Lower leg skin (tissue), 3 donors: ENCODE measurements around the gene TET1.

Experiments used
- POLR2A ChIP-seq, 2 donors: fragments of 450-650 bp; IDR thresholded peaks; one replicate each; pipeline ENCODE4 v1.6.1; 2016 to 2017; ENCODE audit warnings: antibody characterized with exemption in 2 of 2, mild to moderate bottlenecking in 1 of 2, moderate library complexity in 1 of 2
- TF ChIP-seq, protein P1 (sequence below), 3 donors: fragments of 450-650 bp; IDR thresholded peaks; one replicate each; pipeline ENCODE4 v1.5.1; 2016; ENCODE audit warnings: antibody characterized with exemption in 3 of 3, mild to moderate bottlenecking in 3 of 3, moderate library complexity in 2 of 3

GRCh38 chr10:68601501-68602265, 41.5 kb downstream of the TET1 start:
- TF ChIP-seq, protein P1, sequence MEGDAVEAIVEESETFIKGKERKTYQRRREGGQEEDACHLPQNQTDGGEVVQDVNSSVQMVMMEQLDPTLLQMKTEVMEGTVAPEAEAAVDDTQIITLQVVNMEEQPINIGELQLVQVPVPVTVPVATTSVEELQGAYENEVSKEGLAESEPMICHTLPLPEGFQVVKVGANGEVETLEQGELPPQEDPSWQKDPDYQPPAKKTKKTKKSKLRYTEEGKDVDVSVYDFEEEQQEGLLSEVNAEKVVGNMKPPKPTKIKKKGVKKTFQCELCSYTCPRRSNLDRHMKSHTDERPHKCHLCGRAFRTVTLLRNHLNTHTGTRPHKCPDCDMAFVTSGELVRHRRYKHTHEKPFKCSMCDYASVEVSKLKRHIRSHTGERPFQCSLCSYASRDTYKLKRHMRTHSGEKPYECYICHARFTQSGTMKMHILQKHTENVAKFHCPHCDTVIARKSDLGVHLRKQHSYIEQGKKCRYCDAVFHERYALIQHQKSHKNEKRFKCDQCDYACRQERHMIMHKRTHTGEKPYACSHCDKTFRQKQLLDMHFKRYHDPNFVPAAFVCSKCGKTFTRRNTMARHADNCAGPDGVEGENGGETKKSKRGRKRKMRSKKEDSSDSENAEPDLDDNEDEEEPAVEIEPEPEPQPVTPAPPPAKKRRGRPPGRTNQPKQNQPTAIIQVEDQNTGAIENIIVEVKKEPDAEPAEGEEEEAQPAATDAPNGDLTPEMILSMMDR (IDR thresholded peaks at IDR 0.05), result no peak
- TF ChIP-seq POLR2A (IDR thresholded peaks at IDR 0.05), result no peak
